Stimulated activated naive B cell treated with anti-CD40 and anti-IgM and Interleukin-4, amounts not matched to agents 10 μg/mL and 1 μg/mL and 100 μg/mL, for 72 hours (primary cell): ENCODE data around the gene CORO6.
A peak's percentile ranks its signal among the peaks of the same experiment; 100 is the strongest.

Source experiments
- ATAC-seq, 2 donors: fragments of 150-1000 bp; cut with Tn5 transposase; replicated peaks; 2 replicates each; pipeline ENCODE4 v1.10.0; 2021; ENCODE audit warnings: moderate library complexity in 1 of 2
- DNase-seq: peaks from one replicate; pipeline ENCODE4 v3.0.0; 2021
- H3K27ac Mint-ChIP-seq: one replicate; pipeline ENCODE4 v1.8.0; 2022; ENCODE audit warnings: mild to moderate bottlenecking, mixed read lengths
- H3K27me3 Mint-ChIP-seq, 2 donors: one replicate each; pipeline ENCODE4 v1.8.0; 2022; ENCODE audit warnings: mixed read lengths in 2 of 2
- H3K36me3 Mint-ChIP-seq, 2 donors: one replicate each; pipeline ENCODE4 v1.8.0; 2022; ENCODE audit warnings: mixed read lengths in 2 of 2, mild to moderate bottlenecking in 1 of 2
- H3K4me1 Mint-ChIP-seq, 2 donors: one replicate each; pipeline ENCODE4 v1.8.0; 2022; ENCODE audit warnings: mixed read lengths in 2 of 2, mild to moderate bottlenecking in 1 of 2
- H3K4me3 Mint-ChIP-seq, 2 donors: one replicate each; pipeline ENCODE4 v1.8.0; 2022; ENCODE audit warnings: mild to moderate bottlenecking in 2 of 2, mixed read lengths in 2 of 2, moderate library complexity in 1 of 2
- H3K9me3 Mint-ChIP-seq, 2 donors: one replicate each; pipeline ENCODE4 v1.8.0; 2022; ENCODE audit warnings: mixed read lengths in 2 of 2, mild to moderate bottlenecking in 1 of 2

The CORO6 gene

GRCh38 chr17:29568331-29569244 is 54.1 kb downstream of the CORO6 start, which contains the start of gene TP53I13:
Gene TP53I13, plus strand, starts transcription at chr17:29568701. Its CDS starts 58 bp downstream, at chr17:29568759.
- peak within 1 kb of the TSS; percentile 92 to 95 for H3K4me3 Mint-ChIP-seq
- H3K9me3 Mint-ChIP-seq: no peaks in the 10 kb centered on the region
- DNase-seq (peak; percentile 77), ATAC-seq (peak; percentile 51 to 68)
- peak within 1 kb of the TSS; percentile 95 for H3K27ac Mint-ChIP-seq
- no peaks in the 10 kb centered on the region for H3K27me3 Mint-ChIP-seq
- peaks cover 12 to 13% of the 10 kb centered on the region in 2 donors for H3K36me3 Mint-ChIP-seq
- peaks cover 23 to 49% of the 10 kb centered on the region in 2 donors for H3K4me1 Mint-ChIP-seq

- peak overlapping the region; percentile 95 for H3K27ac Mint-ChIP-seq
- H3K4me1 Mint-ChIP-seq: peaks cover 25 to 46% of the 10 kb centered on the region in 2 donors
- no peaks in the 10 kb centered on the region for H3K9me3 Mint-ChIP-seq
- DNase-seq: peak; percentile 80
- no peaks in the 10 kb centered on the region for H3K27me3 Mint-ChIP-seq
- H3K36me3 Mint-ChIP-seq: peaks cover 9 to 10% of the 10 kb centered on the region in 2 donors
- H3K4me3 Mint-ChIP-seq: peak overlapping the region; percentile 92 to 95
- peak; percentile 69 to 70 for ATAC-seq
Measured at GRCh38 chr17:29567554-29568330, 55.0 kb downstream of the CORO6 start.

- Mint-ChIP-seq H3K4me1 (peaks cover 31 to 51% of the 10 kb centered on the region in 2 donors), H3K4me3 (peak overlapping the region; percentile 92 to 95), H3K36me3 (peaks cover 14 to 16% of the 10 kb centered on the region in 2 donors), H3K27me3 (no peaks in the 10 kb centered on the region), H3K9me3 (no peaks in the 10 kb centered on the region), H3K27ac (peak overlapping the region; percentile 95)
- ATAC-seq (peak; percentile 22 to 24), DNase-seq (no peak)
Measured at GRCh38 chr17:29567304-29567553, 55.5 kb downstream of the CORO6 start.

GRCh38 chr17:29566473-29567303 is 56.0 kb downstream of the CORO6 start, which contains the start of gene ABHD15:
Gene ABHD15, minus strand, starts transcription at chr17:29567037. Its CDS starts 71 bp downstream, at chr17:29566966.
- Mint-ChIP-seq H3K4me1 (peaks cover 36 to 52% of the 10 kb centered on the region in 2 donors), H3K36me3 (peaks cover 19 to 21% of the 10 kb centered on the region in 2 donors), H3K4me3 (peak within 1 kb of the TSS; percentile 92 to 95), H3K9me3 (no peaks in the 10 kb centered on the region), H3K27ac (peak within 1 kb of the TSS; percentile 95), H3K27me3 (no peaks in the 10 kb centered on the region)
- peak; percentile 58 for DNase-seq
- ATAC-seq: peak; percentile 28 to 29

- Mint-ChIP-seq H3K36me3 (peaks cover 19 to 20% of the 10 kb centered on the region in 2 donors), H3K27ac (peak overlapping the region; percentile 92), H3K4me1 (peaks cover 40 to 58% of the 10 kb centered on the region in 2 donors), H3K9me3 (no peaks in the 10 kb centered on the region), H3K27me3 (no peaks in the 10 kb centered on the region), H3K4me3 (peak overlapping the region; percentile 91 to 92)
- DNase-seq (no peak), ATAC-seq (peak; percentile 8 to 13)
Measured at GRCh38 chr17:29565643-29566472, 56.9 kb downstream of the CORO6 start.
